Activated gamma-delta T cell treated with anti-CD3 and anti-CD28 coated beads, Interleukin-2, amount 50 U/mL, for 16 hours (primary cell): ENCODE data around the gene RPS24.
"Not testable (repeated sequence)": the region's sequence is repeated elsewhere in the genome, so short reads cannot be mapped to it uniquely, and the experiment has no call there.

Experiments used
- DNase-seq: peaks from one replicate; pipeline ENCODE4 v3.0.0-alpha.2; 2020; ENCODE audit warnings: low read depth

RPS24 gene

DNA sequence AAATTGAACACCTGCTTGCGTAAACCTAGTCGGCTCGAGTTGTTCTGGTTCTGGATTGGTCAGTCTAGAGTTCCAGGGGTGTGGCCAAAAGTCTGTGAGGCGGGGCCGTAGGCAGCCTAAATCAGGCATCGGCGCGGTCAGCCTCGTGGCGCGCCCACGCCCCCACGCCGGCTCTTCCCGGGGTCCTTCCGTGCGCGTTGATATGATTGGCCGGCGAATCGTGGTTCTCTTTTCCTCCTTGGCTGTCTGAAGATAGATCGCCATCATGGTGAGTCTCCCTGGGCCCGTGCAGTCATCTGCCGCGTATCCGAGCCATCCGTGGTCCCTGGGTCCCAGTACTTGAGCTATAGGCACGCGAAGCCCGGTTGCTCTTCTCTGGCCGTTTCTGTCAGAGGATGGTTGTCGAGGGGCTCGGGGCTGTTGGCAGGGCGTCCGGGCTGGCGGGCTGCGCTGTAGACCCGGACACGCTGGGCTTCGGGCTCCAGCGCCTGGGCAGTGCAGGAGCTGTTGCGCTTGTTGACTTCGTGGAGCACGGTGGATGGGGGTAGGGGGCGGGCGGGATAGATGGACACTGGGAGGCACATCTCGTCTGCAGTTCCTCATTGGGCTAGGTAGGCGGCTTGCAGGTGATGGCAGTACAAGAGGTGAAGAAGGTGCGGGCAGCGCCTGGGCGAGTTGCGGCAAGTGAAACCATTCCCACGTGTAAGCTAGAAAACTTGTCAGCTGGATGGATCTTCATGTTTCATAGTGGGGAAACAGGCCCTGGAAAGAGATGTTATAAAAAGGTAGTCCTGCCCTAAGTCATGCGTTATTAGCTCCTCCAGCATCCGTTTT, at the start of gene RPS24:
RPS24 (plus strand) TSS at position 227 of the 834 bp plus-strand sequence; CDS start at position 266, 39 bp downstream.
- DNase-seq, result peak; percentile 90

DNA sequence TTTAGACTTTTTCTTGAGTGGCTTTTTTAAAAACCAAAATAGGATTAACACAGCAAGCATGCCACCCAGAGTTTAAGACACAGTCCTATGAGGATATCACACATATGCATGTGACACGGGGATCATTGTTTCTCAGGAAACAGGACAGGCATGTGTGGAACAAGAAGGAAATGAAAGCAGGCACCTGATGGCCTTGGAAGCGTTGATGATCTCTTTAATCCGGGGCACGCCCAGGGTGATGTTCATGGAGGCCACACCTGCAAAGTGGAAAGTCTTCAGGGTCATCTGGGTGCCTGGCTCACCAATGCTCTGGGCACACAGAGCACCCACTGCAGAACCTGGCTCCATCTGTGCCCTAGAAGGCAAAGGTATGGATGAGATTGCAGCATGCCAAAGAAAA, 48.7 kb upstream of the RPS24 start:
- DNase-seq, result no peak

DNA sequence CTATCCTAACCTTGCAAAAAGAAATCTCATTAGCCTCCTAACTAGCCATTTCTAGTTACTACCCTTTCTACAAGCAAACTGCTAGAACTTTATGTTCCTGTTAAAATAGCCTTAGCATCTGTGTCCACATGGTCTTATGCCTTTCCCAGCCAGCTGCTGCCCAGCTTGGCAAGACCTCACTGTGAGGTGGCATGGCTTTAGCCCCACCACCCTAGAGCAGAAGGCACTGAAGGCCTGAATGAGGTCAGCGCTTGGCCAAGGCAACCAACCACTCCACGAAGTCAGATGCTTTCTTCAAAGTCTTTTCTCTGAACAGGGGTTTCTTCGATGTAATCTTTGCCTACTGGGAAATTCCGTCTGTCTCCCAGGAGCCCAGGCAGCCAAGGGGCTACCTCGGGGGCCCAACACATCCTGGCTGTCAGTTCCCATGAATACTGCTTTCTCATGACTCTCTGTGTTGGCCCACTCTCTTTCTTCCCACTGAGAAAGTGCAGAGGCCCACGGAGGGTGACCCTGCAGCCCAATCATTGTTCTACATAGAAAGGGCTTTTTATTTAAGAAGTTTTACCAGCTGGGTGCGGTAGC, 45.9 kb upstream of the RPS24 start:
- DNase-seq, result no peak

DNA sequence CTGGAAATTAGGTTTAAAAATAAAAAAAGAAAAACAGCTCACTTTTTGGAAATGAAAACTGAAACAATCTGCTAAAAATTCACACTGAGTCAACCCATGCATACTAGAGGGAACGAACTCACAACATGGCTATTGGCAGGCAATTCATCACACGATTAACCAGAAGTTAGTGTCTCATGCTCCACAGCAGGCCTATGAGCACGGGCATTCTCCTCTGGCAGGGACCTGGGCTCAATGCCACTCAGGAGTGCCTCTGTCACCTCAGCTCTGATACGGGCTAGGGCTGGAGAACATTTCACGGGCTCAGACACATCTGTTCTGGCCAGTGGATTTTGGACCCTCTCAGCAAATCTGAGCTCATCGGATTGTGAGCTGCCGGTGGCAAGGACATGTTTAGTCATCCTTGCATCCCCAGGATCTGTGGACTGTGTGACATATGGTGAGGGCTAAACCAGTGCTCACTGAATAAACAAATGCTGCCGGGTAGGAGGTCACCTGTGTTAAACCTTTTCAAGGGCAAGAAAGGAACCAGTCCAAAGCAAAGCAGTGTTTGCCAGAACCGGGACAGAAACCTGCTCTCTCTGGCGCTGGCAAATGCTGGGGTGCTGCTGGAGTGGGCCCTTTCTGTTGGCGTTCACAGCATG, 44.5 kb upstream of the RPS24 start:
- DNase-seq, result no peak

DNA sequence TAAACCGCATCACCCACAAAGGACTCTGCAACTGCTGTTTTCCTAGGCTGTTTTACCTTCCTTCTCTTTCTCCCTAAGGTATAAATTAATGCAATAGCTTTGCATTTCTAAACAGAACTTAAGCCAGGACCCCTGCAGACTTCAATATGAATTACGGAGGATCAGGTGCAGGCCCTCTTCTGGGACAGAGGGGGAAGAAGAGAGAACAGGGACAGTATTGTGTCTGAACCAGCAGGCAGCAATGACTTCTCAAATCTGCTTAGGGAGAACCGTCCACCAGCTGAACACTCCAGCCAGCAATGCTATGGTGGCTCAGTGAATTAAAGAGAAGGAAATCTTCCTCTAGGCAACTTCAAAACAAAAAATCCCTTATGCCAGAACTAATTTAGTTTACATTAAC, 40.0 kb upstream of the RPS24 start:
- no peak for DNase-seq

DNA sequence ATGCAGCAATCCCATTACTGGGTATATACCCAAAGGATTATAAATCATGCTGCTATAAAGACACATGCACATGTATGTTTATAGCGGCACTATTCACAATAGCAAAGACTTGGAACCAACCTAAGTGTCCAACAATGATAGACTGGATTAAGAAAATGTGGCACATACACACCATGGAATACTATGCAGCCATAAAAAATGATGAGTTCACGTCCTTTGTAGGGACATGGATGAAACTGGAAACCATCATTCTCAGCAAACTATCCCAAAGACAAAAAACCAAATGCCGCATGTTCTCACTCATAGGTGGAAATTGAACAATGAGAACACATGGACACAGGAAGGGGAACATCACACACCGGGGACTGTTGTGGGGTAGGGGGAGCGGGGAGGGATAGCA, 34.9 kb upstream of the RPS24 start:
- not testable (repeated sequence) for DNase-seq

DNA sequence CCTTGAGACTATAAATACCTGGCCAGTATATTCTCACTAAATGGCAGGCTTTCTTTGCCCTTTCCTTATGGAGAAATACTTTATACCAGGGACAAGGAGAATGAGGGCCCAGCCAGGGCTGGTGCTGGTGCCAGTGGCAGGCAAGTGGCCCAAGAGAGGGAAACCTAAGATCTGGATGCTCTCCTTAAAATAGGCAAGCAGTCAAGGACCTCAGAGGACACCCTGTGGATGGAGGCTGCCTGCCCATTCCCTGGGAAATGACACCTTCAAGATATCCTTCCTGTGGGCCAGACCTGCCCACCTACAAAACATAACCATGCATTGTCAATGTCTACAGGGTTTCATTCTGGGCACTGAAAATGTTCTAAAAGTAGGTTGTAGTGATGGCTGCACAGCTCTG, 33.5 kb upstream of the RPS24 start:
- no peak for DNase-seq

DNA sequence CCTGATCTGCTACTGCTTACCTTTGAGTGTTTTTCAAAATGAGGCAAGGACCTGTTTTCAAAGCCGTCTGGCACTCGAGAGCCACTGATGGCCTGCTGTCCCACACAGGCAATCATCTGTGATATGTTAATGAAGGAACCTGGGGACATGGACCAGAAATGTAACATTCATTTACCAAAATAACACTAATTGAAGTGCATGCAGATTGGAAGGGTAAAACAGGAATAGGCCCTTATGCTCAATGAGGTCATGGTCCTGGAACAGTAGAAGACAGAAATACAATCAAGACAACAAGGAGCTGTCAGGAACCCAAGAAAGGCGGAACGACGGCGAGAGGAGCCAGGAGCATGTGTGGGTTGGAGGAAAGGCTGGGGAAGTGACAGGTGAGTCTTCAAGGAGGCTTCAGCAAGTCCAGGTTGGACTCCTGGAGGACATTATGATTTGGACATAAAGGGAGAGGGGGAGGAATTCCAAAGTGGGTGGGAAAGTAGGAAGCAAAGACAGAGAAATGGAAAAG, 32.6 kb upstream of the RPS24 start:
- DNase-seq, result no peak

DNA sequence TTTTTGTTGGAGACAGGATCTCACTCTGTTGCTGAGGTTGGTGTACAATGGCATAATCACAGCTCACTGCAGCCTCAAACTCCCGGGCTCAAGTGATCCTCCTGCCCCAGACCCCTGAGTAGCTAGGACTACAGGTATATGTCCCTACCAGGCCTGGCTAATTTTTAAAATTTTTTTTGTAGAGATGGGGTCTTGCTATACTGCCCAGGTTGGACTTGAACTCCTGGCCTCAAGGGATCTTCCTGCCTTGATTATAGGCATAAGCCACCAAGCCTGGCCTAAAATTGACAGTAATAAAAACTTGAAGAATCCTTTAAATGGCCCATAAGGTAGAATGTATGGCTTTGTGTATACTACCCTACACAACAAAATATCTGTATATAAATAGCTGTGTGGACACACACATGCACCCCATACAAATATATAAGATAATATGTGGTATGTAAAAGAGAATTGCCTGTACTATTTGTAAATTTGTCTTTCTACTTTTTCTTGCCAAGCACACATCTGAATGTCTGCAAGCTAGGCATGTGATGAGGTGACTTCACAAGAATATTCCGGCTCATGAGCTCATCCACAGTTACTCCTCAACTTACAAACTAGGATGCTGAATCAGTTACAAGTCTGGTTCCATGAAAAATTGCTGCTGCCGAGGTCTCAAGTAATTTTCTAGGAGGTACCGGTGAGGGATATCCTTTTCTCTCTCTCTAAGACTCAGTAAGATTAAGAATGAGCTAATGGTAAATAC, 30.9 kb upstream of the RPS24 start:
- DNase-seq, result no peak

DNA sequence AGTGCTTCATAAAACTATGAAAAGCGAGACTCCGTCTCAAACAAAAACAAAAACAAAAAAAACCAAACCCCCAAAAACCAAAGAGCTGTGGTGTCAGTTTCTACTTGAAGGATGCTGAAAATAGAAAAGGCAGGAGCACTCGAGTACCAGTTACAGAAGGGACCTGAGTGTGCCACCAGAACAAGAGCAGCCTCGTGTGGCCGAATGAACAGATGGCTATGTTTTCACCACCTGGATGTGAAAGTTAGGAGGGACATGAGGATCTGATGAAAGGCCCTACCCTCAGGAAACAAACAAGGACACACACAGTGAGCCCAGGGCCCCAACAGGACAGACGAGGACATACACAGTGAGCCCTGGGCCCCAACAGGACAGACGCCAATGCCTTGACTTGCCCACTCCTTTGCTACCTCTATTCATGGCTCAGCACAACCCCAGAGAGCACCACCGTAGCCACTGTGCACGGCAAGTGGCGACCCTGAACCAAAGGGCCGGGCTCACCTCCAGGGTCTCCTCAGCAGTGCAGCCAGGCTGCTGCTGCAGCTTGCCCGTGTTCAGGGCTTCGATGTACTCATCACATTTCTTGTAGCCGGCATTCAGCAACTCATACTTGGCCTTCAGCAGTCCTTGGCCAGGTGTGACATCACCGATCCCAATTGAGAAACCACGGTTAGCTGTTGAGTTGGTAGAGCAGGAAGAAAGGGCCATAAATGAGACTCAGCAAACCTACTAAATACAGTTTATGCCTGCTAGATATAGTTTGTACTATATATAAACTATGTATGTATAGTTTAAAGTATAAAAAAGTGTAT, 29.2 kb upstream of the RPS24 start:
- no peak for DNase-seq

DNA sequence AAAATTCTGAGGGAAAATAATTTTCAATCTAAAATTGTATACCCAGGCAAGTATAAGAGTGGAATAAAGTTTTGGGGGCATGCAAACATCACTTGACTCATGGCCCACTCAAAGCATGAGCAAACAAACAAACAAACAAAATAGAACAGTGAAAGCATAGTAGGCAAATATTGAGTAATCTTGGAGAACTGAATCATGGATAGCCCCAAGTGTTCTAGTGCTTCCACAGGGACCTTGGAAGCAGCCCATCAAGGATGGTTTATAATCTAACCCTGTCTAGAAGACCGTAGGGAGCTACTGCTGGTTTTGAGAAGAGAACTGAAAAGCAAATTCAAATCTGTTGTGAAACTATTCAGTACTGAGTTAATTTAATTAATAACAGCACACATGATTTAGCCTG, 26.5 kb upstream of the RPS24 start:
- no peak for DNase-seq

DNA sequence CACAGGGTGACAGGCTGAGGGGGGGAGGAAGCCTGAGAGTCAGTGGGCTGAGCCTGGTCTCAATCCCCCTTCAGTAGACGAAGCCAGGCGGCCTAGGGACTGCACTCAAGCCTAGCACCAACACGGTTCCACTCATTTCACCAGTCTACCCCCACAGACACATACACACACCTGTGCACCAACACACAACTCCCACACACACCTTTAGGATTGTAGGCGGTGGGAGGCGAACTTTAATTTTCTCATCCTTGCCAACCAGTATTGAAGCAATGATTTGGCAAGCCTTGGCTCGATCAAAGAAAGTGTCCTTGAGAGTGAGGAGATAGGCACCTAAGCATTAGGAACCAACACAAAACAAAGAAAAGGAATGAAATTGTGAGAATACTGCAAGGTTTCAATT, 24.0 kb upstream of the RPS24 start:
- no peak for DNase-seq

DNA sequence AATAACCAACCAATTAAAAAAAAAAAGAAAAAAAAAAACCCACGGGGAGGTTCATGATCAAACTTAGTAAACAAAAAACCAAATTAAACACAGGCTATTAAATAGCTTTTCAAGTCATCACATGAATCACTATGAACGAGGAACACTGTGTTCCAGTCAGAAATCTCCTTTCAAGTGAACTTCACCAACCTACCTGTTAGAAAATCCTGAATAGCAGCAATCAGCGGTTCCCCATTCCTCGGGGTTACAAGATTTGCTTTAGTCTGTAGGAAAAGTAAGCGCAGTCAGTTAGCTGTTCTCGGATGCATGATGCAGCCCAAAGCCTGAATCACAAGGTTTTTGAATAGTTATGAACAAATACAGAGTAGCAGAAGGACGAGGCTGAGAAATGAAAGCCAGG, 23.4 kb upstream of the RPS24 start:
- no peak for DNase-seq

DNA sequence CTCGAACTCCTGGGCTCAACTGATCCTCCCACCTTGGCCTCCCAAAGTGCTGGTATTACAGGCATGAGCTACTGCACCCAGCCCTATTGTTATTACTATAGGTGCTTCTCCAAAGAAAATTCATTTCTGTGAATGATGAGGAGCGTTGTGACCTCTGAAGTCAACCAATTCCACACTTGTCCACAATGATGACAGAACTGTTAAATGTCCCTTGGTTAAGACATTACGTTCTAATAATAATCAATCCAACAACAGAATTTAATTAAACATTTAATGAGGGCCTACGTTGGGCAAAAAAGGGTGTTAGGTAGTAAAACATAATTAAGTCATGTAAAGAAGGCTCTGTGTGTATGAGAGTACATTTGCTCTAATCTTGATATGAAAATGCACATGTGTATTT, 22.6 kb upstream of the RPS24 start:
- DNase-seq, result no peak

DNA sequence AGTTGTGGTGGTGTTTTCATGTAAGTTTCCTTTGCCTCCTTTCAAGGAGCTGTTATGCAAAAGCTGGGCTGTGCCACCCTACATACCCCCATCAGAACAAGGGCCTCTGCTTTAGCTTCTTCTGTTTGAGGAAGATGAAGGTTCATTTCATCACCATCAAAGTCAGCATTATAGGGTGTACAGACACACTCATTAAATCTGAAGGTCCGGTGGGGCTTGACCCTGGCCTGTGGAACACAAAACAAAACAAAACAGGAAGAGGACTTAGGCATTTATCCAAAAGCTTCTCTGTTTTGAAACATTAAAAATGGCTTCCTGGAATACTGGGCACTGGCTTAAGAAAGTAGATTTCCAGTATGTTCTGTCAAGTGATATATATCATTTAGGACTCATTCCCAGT, 20.1 kb upstream of the RPS24 start:
- DNase-seq, result no peak

DNA sequence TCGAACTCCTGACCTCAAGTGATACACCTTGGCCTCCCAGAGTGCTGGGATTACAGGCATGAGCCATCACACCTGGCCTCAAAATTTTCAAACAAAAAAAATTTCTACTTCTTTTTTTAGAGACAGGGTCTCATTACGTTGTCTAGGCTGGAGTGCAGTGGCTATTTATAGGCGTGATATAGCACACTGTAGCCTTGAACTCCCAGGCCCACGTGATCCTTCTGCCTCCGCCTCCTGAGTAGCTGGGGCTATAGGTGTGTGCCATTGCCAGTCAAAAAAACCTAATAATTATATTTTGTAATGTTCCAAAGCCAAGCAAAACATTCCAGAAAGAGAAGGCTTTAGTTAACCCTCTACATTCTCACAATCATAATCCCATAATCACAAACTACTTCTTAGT, 18.1 kb upstream of the RPS24 start:
- no peak for DNase-seq

DNA sequence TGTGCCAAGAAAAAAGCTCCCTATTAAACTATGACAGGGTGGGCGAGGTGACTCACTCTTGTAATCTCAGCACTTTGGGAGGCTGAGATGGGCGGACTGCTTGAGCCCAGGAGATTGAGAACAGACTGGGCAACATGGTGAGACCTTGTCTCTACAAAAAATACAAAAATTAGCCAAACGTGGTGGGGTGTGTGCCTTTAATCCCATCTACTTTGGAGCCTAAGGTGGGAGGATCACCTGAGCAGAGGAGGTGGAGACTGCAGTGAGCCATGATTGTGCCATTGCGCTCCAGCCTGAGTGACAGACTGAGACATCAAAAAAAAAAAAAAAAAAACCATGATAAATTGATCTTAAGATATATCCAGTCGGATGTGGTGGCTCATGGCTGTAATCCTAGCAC, 15.8 kb upstream of the RPS24 start:
- no peak for DNase-seq

DNA sequence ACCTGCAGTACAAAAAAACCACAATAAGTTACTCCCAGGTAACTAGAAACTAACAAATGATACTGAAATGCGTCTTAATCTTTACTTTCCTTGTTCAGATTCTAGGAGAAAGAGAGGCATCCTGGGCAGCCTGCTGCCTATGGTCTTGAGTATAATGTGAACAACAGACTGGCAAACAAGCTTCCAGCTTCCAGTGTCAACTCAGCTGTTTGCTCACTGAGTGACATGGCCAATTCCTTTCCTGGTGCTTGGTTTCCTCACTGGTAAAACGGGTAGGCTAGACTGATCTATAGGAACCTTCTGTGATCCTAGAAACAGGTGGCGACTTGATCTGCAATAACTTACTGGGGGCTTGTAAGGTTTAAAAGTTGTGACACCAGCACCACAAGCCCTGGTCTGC, 14.4 kb upstream of the RPS24 start:
- no peak for DNase-seq

DNA sequence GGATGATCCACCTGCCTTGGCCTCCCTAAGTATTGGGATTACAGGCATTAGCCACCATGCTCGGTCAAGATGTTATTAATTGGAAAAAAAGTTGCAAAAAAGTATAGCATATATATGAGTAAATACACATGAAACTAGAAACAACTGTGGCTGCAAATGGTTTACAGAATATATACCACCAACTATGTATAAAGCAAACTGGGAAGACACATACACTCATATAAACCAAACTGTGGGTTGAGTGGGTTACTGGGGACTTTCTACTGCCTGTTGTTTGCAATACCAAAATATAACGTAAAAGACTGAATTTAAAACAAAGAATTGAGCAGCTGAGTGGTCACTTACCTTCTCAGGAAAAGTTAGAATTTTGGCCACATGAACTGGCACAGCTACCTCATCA, 12.5 kb upstream of the RPS24 start:
- no peak for DNase-seq

DNA sequence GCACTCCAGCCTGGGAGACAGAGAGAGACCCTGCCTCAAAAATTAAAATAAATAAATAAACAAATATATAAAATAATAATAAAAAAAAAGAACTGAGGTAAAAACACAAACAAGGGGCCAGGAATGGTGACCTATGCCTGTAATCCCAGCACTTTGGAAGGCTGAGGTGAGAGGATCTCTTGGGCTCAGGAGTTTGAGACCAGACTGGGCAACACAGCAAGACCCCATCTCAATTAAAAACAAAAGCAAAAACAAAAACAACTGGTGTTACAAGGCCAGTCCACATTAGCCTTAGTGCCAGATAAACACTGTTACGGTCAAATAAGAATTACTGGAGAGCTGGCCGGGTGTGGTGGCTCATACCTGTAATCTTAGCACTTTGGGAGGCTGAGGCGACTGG, 9.9 kb upstream of the RPS24 start:
- no peak for DNase-seq

DNA sequence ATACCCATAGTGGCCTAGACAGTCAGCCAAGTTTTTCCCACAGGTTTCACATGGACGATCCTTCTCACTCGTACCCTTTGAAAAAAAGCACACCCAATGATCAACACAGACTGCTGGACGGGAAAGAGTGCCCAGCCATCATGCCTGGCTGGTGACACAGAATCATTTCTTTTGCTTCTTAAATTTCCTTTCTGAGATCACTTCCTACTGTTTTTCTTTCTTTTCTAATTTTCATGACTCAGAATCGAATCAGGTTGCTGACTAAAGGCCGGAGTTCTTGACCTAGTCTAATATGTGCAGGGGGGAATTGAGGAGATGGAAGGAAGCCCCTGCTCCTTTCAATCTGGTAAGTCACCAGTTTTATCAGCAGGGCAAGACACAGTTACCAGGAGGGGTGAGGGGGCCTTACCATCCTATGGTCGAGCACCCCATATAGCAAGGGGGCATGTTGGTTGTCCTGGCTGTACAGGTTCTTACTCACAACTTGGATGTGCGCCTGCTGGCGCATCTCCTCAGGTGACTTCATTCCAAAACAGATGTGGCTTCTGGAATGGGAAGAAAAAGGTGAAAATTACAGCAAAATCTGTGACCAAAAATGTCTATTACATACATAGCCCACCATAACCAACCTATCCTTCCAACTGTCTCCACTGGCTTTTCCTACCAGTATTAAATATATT, 7.8 kb upstream of the RPS24 start:
- DNase-seq, result no peak
